Tongue (tissue), 2 donors: ENCODE data around the gene CHST11. TPM values are rescaled to one million over a fixed set of nuclear protein-coding genes. Genes with fewer than 3 reads are reported as not detected.
A peak's percentile ranks its signal among the peaks of the same experiment; 100 is the strongest.

Experiments
- DNase-seq: peaks from one replicate; pipeline ENCODE4 v3.0.0-alpha.2; 2015
- total RNA-seq: library from RNA; depleted of rRNA; stranded (reverse); fragments of >200 nt; gene quantifications from one replicate; pipeline ENCODE4 v1.2.3, GENCODE V29; 2014

Gene CHST11
- total RNA-seq, 1 donor from 2014 or later = 5.8 TPM

GRCh38 chr12:104586351-104586919 lies 129.7 kb downstream of the CHST11 start:
- peak; percentile 16 for DNase-seq

GRCh38 chr12:104588047-104588920 lies 131.5 kb downstream of the CHST11 start:
- no peak for DNase-seq

- no peak for DNase-seq
These were observed 132.3 kb downstream of the CHST11 start for GRCh38 chr12:104588921-104589590.

- DNase-seq = peak; percentile 73
These were observed 133.3 kb downstream of the CHST11 start for GRCh38 chr12:104590022-104590421.

GRCh38 chr12:104591257-104591885 lies 134.6 kb downstream of the CHST11 start:
- no peak for DNase-seq

- no peak for DNase-seq
These were observed 136.7 kb downstream of the CHST11 start for GRCh38 chr12:104593482-104593881.

- DNase-seq = no peak
These were observed 139.5 kb downstream of the CHST11 start for GRCh38 chr12:104596134-104596799.

GRCh38 chr12:104596898-104597843 lies 140.4 kb downstream of the CHST11 start:
- DNase-seq = no peak

- no peak for DNase-seq
These were observed 141.9 kb downstream of the CHST11 start for GRCh38 chr12:104598342-104599271.

GRCh38 chr12:104599272-104600035 lies 142.7 kb downstream of the CHST11 start:
- DNase-seq = no peak

GRCh38 chr12:104600036-104600712 lies 143.4 kb downstream of the CHST11 start:
- DNase-seq = no peak

- no peak for DNase-seq
These were observed 144.3 kb downstream of the CHST11 start for GRCh38 chr12:104600790-104601739.

- no peak for DNase-seq
These were observed 145.7 kb downstream of the CHST11 start for GRCh38 chr12:104602406-104602805.

GRCh38 chr12:104602896-104603295 lies 146.1 kb downstream of the CHST11 start:
- DNase-seq = no peak

GRCh38 chr12:104603545-104603973 lies 146.8 kb downstream of the CHST11 start:
- DNase-seq = no peak

GRCh38 chr12:104604070-104604994 lies 147.6 kb downstream of the CHST11 start:
- no peak for DNase-seq
